Measurements from ENCODE around the gene KCNH8.

Gene KCNH8

GRCh38 chr3:19522305-19522704 lies 374.0 kb downstream of the KCNH8 start:
- H3K36me3 ChIP-seq (ENCODE audit: insufficient read depth, insufficient read length, low read length) = no peaks in the 10 kb centered on the region
- no peak overlapping the region for H3K9ac ChIP-seq (ENCODE audit: insufficient read length, low read depth)
- no peaks in the 10 kb centered on the region for H3K4me1 ChIP-seq (ENCODE audit: insufficient read depth, insufficient read length)
- TF ChIP-seq YY1 (IDR thresholded peaks at IDR 0.05; ENCODE audit: insufficient read depth, insufficient read length) (no peak), SUZ12 (IDR thresholded peaks at IDR 0.05; ENCODE audit: extremely low read depth, insufficient read depth, insufficient read length) (no peak), ZNF274 (IDR thresholded peaks at IDR 0.05; ENCODE audit: low read depth, low read length) (no peak)
- no peaks in the 10 kb centered on the region for H3K27me3 ChIP-seq (ENCODE audit: insufficient read depth, insufficient read length)
- H3K4me3 ChIP-seq (ENCODE audit: insufficient read length, low read depth) = no peak overlapping the region
- no peak for DNase-seq (ENCODE audit: low read depth, low spot score)
- no peaks in the 10 kb centered on the region for H3K9me3 ChIP-seq (ENCODE audit: insufficient read depth, low read length)

DNA sequence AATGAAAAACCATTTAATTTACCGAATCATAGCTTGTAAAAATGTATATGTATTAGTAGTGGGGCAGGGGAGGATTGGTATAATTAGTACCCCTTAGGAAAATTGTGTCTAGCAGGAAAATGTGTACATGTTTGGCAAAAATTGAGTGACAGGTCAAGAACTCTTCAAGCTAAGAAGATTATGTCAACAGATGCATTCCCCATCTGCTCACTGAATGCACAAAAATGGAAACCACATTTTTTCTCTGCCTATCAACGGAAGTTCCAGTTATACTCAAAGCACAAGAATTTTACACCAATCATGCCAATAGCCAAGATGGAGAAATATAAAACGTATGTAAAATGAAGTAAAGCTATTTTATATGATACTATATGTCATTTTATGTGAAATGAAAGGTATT lies 377.8 kb downstream of the KCNH8 start:
- Histone ChIP-seq H3K4me1 (ENCODE audit: insufficient read depth, insufficient read length) (no peaks in the 10 kb centered on the region), H3K4me3 (ENCODE audit: insufficient read length, low read depth) (no peak overlapping the region), H3K36me3 (ENCODE audit: insufficient read depth, insufficient read length, low read length) (no peaks in the 10 kb centered on the region), H3K27me3 (ENCODE audit: insufficient read depth, insufficient read length) (no peaks in the 10 kb centered on the region), H3K9ac (ENCODE audit: insufficient read length, low read depth) (no peak overlapping the region), H3K9me3 (ENCODE audit: insufficient read depth, low read length) (no peaks in the 10 kb centered on the region)
- TF ChIP-seq SUZ12 (IDR thresholded peaks at IDR 0.05; ENCODE audit: extremely low read depth, insufficient read depth, insufficient read length) (no peak), YY1 (IDR thresholded peaks at IDR 0.05; ENCODE audit: insufficient read depth, insufficient read length) (no peak), ZNF274 (IDR thresholded peaks at IDR 0.05; ENCODE audit: low read depth, low read length) (no peak)
- DNase-seq (ENCODE audit: low read depth, low spot score) = no peak

DNA sequence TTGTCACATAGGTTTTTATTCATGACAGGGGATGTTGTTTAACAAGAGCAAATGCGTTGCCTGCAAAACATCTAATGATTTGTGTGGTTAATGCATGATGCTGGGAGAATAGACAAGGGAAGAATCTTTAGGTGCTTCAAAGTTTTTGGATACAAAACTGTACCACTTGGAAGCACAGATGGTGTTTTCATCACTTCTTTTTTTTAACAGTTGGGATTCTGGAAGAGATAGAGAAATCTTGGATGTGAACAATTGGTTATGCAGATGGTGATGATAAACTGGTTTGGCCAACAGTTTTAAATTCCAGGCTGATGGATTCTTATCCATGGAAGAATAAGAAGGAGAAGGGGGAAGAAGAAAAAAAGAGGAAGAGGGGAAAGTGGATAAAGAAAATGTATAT lies 379.4 kb downstream of the KCNH8 start:
- Histone ChIP-seq H3K36me3 (ENCODE audit: insufficient read depth, insufficient read length, low read length) (no peaks in the 10 kb centered on the region), H3K9me3 (ENCODE audit: insufficient read depth, low read length) (no peaks in the 10 kb centered on the region), H3K27me3 (ENCODE audit: insufficient read depth, insufficient read length) (no peaks in the 10 kb centered on the region), H3K4me3 (ENCODE audit: insufficient read length, low read depth) (no peak overlapping the region), H3K9ac (ENCODE audit: insufficient read length, low read depth) (no peak overlapping the region), H3K4me1 (ENCODE audit: insufficient read depth, insufficient read length) (no peaks in the 10 kb centered on the region)
- no peak for DNase-seq (ENCODE audit: low read depth, low spot score)
- no peak for TF ChIP-seq YY1 (IDR thresholded peaks at IDR 0.05; ENCODE audit: insufficient read depth, insufficient read length)
- TF ChIP-seq ZNF274 (IDR thresholded peaks at IDR 0.05; ENCODE audit: low read depth, low read length) = no peak
- no peak for TF ChIP-seq SUZ12 (IDR thresholded peaks at IDR 0.05; ENCODE audit: extremely low read depth, insufficient read depth, insufficient read length)

DNA sequence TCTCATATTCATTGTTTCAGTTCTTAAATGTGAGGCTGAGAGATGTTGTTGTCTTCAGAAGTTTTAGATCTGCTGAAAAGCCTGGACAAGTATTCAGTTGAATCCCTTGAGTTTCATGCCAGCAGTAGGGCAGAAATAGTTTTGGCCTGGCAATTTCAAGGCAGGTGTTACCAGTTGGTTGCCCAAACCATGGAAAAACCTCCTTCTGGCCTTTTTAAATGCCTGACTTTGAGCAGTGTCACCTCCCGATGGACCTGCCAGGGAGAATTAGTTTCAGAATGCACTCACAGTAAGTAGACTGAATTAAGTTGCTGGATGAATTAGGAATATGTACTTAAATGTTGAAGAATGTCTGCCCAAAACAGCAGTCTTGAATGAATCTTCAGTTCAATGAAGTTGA lies 383.1 kb downstream of the KCNH8 start:
- no peak overlapping the region for H3K4me3 ChIP-seq (ENCODE audit: insufficient read length, low read depth)
- no peak for DNase-seq (ENCODE audit: low read depth, low spot score)
- no peaks in the 10 kb centered on the region for H3K9me3 ChIP-seq (ENCODE audit: insufficient read depth, low read length)
- no peak overlapping the region for H3K9ac ChIP-seq (ENCODE audit: insufficient read length, low read depth)
- no peaks in the 10 kb centered on the region for H3K27me3 ChIP-seq (ENCODE audit: insufficient read depth, insufficient read length)
- H3K36me3 ChIP-seq (ENCODE audit: insufficient read depth, insufficient read length, low read length) = no peaks in the 10 kb centered on the region
- TF ChIP-seq YY1 (IDR thresholded peaks at IDR 0.05; ENCODE audit: insufficient read depth, insufficient read length) = no peak
- no peak for TF ChIP-seq ZNF274 (IDR thresholded peaks at IDR 0.05; ENCODE audit: low read depth, low read length)
- TF ChIP-seq SUZ12 (IDR thresholded peaks at IDR 0.05; ENCODE audit: extremely low read depth, insufficient read depth, insufficient read length) = no peak
- H3K4me1 ChIP-seq (ENCODE audit: insufficient read depth, insufficient read length) = no peaks in the 10 kb centered on the region

DNA sequence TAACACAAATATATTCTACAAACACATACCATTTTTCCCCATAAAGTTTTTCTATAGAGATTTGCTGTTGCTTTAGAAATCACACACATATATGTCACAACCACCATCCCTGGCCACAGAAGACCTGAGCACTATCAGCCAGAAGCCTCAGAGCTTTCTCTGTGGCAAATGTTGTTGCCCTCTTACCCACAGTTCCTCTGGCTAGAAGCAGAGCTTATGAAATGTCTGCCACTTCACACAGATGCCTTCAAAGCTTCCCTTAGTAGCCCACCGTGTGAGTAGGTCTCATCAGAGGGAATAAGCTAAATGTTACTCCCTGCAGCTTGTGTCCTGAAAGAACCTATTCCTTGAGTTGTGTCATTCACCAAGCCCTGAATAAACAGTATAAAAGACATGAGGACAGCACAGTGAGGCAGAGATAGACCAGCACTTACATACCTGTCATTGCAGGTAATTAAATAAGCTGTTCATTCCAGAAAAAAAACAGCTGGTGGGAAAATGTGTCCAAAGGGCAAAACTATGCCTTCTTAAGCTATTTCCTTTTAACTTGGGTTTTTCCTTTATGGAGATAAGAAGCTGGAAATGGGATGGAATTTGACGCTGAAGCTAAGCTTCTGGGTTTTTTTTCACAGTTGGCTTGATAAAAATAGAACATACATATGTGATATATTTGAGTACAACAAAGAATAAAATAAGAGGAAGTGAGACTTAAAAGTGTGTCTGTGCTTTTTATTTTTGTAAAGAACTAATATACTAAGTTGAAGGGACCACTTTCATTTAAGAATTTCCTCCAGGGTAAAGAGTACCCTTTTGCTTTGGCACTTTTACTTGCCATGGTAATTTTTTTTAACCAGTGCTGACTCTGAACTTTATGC lies 391.4 kb downstream of the KCNH8 start:
- no peaks in the 10 kb centered on the region for H3K4me1 ChIP-seq (ENCODE audit: insufficient read depth, insufficient read length)
- H3K4me3 ChIP-seq (ENCODE audit: insufficient read length, low read depth) = no peak overlapping the region
- H3K36me3 ChIP-seq (ENCODE audit: insufficient read depth, insufficient read length, low read length) = no peaks in the 10 kb centered on the region
- no peaks in the 10 kb centered on the region for H3K9me3 ChIP-seq (ENCODE audit: insufficient read depth, low read length)
- no peak for TF ChIP-seq SUZ12 (IDR thresholded peaks at IDR 0.05; ENCODE audit: extremely low read depth, insufficient read depth, insufficient read length)
- TF ChIP-seq YY1 (IDR thresholded peaks at IDR 0.05; ENCODE audit: insufficient read depth, insufficient read length) = no peak
- TF ChIP-seq ZNF274 (IDR thresholded peaks at IDR 0.05; ENCODE audit: low read depth, low read length) = no peak
- H3K9ac ChIP-seq (ENCODE audit: insufficient read length, low read depth) = no peak overlapping the region
- DNase-seq (ENCODE audit: low read depth, low spot score) = no peak
- no peaks in the 10 kb centered on the region for H3K27me3 ChIP-seq (ENCODE audit: insufficient read depth, insufficient read length)

GRCh38 chr3:19540464-19540863 lies 392.2 kb downstream of the KCNH8 start:
- H3K36me3 ChIP-seq (ENCODE audit: insufficient read depth, insufficient read length, low read length) = no peaks in the 10 kb centered on the region
- no peaks in the 10 kb centered on the region for H3K9me3 ChIP-seq (ENCODE audit: insufficient read depth, low read length)
- H3K4me3 ChIP-seq (ENCODE audit: insufficient read length, low read depth) = no peak overlapping the region
- no peaks in the 10 kb centered on the region for H3K27me3 ChIP-seq (ENCODE audit: insufficient read depth, insufficient read length)
- H3K4me1 ChIP-seq (ENCODE audit: insufficient read depth, insufficient read length) = no peaks in the 10 kb centered on the region
- DNase-seq (ENCODE audit: low read depth, low spot score) = no peak
- TF ChIP-seq SUZ12 (IDR thresholded peaks at IDR 0.05; ENCODE audit: extremely low read depth, insufficient read depth, insufficient read length) = no peak
- TF ChIP-seq YY1 (IDR thresholded peaks at IDR 0.05; ENCODE audit: insufficient read depth, insufficient read length) = no peak
- TF ChIP-seq ZNF274 (IDR thresholded peaks at IDR 0.05; ENCODE audit: low read depth, low read length) = no peak
- no peak overlapping the region for H3K9ac ChIP-seq (ENCODE audit: insufficient read length, low read depth)

GRCh38 chr3:19541284-19541683 lies 393.0 kb downstream of the KCNH8 start:
- no peak overlapping the region for H3K4me3 ChIP-seq (ENCODE audit: insufficient read length, low read depth)
- TF ChIP-seq SUZ12 (IDR thresholded peaks at IDR 0.05; ENCODE audit: extremely low read depth, insufficient read depth, insufficient read length) (no peak), ZNF274 (IDR thresholded peaks at IDR 0.05; ENCODE audit: low read depth, low read length) (no peak), YY1 (IDR thresholded peaks at IDR 0.05; ENCODE audit: insufficient read depth, insufficient read length) (no peak)
- no peaks in the 10 kb centered on the region for H3K27me3 ChIP-seq (ENCODE audit: insufficient read depth, insufficient read length)
- H3K4me1 ChIP-seq (ENCODE audit: insufficient read depth, insufficient read length) = no peaks in the 10 kb centered on the region
- H3K9me3 ChIP-seq (ENCODE audit: insufficient read depth, low read length) = no peaks in the 10 kb centered on the region
- H3K9ac ChIP-seq (ENCODE audit: insufficient read length, low read depth) = no peak overlapping the region
- no peaks in the 10 kb centered on the region for H3K36me3 ChIP-seq (ENCODE audit: insufficient read depth, insufficient read length, low read length)
- DNase-seq (ENCODE audit: low read depth, low spot score) = no peak

Measured in NT2/D1 (cell line).